GM19351 (cell line): Measurements from ENCODE around the gene SLC6A8.
"Not testable (repeated sequence)": the region's sequence is repeated elsewhere in the genome, so short reads cannot be mapped to it uniquely, and the experiment has no call there.

Experiments used
- ATAC-seq: cut with Tn5 transposase; IDR thresholded peaks from one replicate; pipeline ENCODE4 v1.9.1; 2021; ENCODE audit warnings: mild to moderate bottlenecking, moderate library complexity; ENCODE audit not compliant: unreplicated experiment

SLC6A8 gene

DNA sequence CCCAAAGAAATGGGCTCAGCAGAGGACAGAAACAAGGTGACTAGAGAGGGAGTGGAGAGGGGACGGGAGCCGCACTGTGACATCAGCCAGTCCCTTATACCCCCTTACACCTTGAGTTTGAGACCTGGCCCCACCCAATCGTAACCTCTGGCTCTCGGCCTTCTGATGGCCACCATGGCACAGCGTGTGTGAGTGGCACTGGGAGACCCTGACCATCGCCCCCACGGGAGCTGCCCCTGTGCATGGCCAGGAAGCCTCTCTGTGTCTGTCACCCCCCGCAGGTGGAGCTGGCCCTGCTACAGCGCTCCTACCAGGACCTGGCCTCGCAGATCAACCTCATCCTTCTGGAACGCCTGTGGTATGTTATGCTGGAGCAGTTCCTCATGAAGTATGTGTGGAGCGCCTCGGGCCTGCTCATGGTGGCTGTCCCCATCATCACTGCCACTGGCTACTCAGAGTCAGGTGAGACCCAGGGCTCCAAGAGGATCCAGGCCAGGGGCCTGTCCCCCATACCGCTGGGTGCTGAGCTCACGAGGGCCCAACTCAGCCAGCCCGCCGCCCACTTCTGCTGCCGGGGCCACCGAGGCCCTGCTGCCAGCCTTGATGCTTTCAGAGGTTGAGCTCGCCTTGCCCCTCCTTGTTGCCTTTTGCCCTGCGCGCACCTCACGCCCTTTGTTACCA is 41.4 kb downstream of the SLC6A8 start:
- ATAC-seq = no peak

DNA sequence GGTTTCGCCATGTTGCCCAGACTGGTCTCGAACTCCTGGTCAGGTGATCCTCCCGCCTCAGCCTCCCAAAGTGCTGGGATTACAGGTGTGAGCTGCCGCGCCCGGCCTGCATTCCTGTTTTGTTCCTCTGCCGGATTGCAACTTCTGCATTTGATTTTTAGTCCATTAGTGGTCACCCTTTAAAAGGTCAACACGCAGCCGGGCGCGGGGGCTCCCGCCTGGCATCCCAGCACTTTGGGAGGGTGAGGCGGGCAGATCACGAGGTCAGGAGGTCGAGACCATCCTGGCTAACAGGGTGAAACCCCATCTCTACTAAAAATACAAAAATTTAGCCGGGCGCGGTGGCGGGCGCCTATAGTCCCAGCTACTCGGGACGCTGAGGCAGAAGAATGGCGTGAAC is 42.4 kb downstream of the SLC6A8 start:
- not testable (repeated sequence) for ATAC-seq

DNA sequence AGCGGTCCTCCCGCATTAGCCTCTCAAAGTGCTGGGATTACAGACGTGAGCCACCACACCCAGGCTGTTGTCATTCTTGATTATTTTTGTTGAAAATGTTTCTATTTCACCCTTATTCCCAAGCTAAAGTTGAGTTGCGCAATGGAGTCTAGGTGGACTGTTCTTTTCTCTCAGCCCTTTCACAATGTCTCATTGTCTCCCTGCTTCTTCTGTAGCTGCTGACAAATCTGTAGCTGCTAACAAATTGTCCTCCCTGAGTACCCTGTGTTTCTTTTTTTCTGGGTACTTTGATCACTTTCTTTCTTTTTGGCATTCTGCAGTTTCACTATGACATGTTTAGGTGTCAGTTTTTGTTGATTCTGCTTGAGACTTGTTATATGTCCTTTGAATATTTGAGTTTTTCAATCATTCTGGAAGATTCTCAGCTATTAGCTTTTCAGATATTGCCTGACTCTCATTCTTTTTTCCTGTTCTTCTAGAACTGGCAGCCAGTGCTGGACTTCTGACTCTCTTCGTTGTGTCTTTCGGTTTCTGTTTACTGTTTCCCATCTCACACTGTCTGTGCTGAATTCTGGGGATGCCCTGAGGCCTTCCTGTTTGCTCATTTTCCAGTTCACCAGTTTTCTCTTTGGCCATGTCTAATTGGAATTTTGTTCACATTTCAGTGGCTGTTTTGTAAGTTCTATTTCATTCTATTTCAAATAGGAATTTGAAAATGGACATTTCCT is 43.6 kb downstream of the SLC6A8 start:
- ATAC-seq = no peak

DNA sequence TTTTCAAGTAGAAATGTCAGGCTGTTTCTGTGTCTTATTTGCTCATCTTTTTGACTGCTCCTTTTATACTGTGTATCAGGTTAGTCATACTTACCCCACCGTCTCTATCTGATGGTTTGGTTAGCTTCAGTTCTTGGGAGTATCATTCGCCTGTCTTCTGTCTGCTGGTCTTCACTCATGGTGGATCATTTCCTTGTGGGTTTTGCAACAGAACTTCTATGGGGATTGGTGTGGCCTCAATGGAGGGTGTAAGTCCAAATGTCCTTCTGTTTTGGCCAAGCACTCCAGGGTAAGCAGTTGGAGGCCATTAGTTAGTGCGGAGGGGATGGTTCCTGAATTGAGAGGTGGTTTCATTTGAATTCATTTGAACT is 44.1 kb downstream of the SLC6A8 start:
- no peak for ATAC-seq

DNA sequence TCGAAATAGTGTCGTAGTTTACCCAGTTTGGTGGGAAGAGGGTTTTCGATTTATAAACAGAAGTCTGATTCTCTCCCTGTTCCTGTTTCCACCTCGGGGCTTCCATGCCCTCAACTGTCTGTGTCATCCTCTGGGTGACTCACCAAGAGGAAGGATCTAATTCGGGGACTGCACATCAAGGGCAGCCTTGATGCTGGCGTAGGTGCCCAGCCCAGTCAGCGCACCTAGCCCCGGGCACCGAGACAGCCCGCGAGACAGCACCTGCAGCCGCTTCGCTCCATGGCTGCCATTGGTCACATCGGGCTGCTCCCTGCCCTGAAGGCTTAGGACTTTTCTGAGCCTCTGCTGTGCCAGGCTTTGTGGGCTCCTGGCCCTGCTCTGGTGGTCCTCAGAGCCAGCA is 44.7 kb downstream of the SLC6A8 start:
- no peak for ATAC-seq

DNA sequence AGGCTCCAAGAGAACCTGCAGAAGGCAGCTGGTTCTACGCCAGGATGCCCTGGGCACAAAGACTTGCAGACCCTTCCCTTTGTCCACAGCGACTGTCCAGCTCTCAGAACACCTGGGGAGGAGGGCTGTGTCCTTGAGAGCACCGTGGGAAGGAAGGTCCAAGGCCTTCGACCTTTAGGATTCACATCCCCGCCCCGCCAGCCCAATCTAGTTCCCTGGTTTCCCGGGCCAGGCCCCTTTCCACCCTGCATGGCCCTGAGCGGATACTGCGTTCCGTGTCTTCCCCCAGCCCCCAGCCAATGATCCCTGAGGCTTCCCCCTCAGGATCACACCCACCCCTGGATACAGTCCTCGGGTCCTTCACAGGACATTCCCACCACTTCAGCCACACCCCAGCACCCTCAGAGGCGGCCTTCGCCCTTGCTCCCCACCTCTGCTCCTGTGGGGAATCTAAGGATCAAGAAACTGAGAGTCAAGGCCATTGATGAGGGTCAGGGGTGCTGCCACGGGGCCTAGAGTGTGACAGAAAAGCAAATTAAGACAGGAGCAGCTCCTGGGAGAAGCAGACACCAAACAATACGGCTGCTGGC is 46.0 kb downstream of the SLC6A8 start:
- ATAC-seq = no peak

DNA sequence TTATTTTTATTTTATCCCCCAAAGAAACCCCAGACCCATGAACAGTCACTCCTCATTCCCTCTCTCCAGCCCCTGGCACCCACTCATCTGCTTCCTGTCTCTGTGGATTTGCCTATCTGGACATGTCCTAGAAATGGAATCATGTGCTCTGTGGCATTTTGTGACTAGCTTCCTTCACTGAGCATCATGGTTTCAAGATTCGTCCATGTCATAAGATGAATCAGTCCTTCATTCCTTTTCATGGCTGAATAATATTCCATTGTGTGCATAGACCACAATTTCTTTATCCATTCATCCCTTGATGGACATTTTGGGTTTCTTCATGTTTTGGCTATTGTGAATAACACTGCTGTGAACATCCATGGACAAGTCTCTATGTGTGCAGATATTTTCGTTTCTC is 47.1 kb downstream of the SLC6A8 start:
- ATAC-seq = no peak

DNA sequence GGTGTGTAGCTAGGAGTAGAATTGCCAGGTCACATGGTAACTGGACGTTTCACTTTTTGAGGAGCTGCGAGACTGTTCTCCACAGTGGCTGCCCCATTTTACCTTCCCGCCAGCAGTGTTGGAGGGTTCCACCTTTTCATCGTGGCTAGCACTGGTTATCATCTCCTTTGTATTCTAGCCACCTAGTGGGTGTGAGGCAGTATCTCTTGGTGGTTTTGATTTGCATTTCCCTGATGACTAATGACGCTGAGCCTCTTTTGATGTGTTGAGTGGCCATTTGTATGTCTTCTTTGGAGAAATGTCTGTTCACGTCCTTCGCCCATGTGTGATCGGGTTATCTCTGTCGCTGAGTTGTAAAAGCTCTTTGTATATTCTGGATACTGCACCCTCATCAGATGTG is 47.5 kb downstream of the SLC6A8 start:
- ATAC-seq = peak; percentile 75

DNA sequence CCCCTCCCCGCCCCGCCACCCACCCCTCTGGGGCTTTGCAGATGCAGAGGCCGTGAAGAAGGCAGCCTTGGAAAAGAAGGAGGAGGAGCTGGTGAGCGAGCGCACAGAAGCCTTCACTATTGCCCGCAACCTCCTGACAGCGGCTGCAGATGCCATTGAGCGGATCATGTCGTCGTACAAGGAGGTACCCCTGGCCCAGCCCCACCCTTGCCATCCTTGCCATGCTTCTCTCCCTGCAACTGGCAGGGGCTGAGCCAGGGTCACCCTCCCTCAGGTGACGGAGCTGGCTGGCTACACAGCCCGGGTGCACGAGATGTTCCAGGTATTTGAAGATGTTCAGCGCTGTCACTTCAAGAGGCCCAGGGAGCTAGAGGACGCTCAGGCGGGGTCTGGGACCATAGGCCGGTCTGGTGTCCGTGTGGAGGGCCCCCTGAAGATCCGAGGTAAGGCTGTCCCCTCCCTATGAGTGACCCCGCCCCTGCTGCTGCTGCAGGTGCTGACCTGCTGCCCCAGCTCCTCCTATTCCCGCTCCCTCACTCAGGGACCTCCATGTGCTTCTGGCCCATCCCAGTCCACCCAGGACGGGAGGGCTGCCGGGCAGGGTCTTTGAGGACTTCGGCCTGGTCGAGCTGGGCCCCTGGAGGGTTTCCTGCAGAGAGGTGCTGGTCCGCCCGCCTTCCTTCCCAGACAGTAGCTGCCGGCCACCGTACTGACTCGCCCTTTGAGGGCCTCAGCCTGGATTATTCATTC is 48.5 kb downstream of the SLC6A8 start:
- ATAC-seq = no peak

DNA sequence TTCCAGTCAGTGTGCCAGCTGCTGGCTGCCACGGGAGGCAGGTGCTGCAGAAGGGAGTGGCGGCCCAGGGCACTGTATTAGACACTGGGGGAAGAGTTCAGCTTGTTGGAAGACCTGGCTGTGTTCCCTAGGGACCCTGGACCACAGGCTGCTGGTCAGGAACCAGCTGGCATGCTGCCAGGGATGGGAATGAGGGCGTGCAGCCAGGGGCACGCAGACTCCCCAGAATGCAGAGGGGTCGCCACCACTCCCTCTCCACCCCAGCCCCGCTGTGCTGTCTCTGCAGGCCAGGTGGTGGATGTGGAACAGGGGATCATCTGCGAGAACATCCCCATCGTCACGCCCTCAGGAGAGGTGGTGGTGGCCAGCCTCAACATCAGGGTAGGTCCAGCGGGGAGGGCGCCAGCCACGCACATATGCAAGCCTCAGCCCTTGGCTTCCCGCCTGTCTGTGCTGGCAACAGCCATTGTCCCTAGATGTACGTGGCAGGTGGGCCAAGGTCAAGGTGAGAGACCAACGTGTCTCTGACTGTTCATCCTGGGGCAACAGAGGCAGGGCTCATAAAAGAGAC is 49.2 kb downstream of the SLC6A8 start:
- no peak for ATAC-seq

DNA sequence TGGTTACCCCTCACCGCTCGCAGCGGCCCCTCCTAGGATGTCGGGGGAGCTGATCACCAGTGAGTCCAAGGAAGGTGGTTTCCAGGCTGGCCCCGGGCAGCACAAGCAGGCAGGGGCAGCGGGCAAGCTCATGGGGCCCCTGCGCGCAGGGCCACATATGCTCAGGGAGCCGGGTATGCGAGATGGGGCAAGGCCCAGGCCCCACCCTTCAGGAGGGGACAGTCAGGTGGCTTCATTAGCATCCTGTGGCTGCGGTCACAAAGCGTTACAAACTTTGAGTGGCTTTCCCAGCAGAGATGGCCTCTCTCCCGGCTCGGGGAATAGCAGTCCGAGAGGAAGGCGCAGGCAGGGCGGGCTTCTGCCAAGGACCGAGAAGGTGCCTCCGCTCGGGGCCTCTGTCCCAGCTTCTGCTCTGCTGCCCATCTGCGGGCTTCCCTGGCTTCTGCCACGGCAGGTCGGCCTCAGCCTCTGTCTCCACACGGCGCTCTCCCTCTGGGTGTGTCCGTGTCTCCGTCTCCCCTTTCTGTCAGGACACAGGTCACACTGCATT is 50.4 kb downstream of the SLC6A8 start:
- ATAC-seq = no peak

DNA sequence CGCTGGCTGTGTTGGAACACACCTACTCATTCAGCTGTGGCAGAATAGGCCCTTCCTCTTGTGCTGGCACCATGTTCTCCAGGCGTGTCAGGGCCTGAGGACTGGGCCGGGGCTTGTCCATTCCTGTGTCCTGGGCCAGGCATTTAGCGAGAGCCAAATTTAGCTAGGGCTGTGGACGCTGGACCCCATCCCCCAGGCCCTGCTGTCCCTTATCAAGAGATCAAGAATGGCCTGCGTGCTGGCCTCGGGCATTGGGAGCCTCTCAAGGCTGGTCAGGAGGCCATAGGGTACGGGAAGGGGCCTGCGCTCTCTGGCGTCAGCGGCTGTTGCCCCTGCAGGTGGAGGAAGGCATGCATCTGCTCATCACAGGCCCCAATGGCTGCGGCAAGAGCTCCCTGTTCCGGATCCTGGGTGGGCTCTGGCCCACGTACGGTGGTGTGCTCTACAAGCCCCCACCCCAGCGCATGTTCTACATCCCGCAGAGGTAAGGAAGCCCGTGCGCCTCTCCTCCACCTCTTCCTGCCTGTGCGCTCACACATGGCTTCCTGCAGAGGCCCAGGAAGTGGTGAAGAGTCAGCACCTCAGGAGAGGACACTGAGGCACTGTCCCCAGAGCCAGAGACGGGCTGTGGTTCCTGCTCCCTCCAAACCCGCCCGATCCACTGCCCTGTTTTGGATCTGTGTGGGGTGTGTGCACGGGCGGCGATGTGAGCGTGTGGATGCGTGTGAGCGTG is 52.2 kb downstream of the SLC6A8 start:
- ATAC-seq = no peak

DNA sequence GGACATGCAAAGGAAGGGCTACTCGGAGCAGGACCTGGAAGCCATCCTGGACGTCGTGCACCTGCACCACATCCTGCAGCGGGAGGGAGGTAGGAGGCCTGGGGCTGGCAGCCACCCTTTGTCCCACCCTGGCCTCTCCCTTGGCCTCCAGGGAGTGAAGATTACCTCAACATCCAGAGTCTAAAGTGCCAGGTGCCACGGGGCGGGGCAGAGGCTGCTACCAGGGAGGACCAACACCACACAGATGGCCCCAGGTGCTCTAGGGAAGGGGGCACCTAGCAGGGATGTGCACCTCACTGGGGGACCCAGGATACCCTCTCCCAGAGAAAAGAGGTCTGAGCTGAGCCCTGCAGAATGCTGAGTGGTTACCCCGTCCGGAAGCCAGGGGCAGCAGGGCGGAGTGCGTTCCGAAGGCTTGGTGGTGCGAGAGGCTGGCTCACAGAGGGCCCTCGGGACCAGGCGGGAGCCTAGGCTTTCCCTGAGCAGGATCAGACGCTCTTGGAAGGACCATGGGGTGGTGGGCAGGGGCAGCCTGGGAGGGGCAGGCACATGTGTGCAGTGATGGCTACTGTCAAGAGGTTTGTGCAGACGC is 53.0 kb downstream of the SLC6A8 start:
- ATAC-seq = no peak

DNA sequence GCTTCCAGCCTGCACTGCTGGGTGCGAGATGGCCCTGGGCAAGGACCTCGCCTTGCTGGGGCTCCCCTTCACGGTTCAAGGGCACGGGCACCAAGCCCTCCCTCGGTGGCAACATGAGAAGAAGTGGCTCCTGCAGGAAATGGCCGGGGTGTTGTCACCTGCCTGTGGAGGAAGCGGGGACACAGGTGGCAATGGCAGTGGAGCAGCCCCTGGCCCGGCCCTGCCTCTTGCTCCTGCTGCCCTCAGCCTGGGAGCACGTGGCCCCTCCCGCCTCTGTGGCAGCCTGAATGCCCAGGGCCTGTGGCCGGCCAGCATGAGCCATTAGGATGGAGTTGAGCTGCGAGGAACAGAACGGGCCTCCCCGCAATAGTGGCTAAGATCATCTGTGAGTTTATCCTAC is 53.7 kb downstream of the SLC6A8 start:
- ATAC-seq = no peak

DNA sequence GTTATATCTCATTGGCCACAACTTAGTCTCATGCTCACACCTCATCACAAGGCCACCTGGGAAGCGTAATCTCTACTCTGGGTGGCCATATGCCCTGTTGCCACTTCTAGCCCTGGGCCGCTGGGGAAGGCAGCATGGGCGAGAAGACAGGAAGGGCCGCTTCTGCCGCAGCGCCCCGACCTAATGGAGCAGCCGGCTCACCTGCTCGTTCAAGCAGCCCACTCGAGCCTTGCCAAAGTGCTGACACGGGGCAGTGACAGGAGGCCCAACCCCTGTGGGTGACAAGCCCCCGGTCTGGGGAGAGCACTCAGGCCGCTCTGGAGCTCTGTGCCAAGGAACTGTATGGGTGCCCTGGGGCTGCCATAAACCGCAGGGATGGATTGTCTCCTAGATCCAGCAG is 54.4 kb downstream of the SLC6A8 start:
- not testable (repeated sequence) for ATAC-seq

DNA sequence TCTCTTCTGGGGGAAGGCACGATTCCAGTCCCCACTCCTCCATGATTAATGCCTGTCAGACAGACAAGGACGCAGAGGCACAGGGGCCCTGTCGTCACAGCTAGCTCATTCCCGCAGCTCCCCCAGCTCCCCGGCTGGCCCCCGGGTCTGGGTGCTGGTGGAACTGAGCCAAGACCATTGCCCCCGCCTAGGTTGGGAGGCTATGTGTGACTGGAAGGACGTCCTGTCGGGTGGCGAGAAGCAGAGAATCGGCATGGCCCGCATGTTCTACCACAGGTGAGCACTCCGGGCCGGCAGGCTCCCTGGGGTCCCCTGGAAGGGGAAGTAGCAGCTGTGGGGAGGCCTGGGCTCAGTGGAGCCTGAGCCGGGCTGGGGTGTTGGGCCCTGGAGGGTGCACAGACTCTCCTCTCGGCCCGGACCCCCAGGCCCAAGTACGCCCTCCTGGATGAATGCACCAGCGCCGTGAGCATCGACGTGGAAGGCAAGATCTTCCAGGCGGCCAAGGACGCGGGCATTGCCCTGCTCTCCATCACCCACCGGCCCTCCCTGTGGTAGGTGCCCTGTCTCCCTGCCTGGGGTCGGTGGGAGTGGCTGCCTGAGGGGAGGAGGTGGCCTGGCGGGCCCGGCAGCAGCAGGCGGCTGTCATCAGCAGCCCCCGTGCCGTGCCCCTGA is 55.2 kb downstream of the SLC6A8 start:
- ATAC-seq = not testable (repeated sequence)

DNA sequence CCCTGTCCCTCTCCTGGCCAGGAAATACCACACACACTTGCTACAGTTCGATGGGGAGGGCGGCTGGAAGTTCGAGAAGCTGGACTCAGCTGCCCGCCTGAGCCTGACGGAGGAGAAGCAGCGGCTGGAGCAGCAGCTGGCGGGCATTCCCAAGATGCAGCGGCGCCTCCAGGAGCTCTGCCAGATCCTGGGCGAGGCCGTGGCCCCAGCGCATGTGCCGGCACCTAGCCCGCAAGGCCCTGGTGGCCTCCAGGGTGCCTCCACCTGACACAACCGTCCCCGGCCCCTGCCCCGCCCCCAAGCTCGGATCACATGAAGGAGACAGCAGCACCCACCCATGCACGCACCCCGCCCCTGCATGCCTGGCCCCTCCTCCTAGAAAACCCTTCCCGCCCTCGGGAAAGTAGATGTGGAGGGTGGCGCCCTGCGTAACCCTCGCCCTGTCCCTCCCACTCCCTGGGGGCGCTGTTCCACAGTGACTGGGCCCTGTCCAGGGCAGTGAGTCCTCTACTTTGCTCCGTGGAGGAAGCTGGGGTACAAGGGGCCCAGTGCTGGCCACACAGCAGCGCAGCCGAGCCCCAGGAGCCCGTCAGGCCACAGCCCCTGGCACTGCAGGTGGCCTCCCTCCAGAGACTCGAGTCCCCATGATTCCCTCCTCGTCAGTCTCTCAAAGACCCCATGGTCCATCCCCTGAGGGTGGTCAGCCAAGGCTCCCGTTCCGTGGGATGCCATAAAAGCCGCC is 55.9 kb downstream of the SLC6A8 start:
- not testable (repeated sequence) for ATAC-seq

DNA sequence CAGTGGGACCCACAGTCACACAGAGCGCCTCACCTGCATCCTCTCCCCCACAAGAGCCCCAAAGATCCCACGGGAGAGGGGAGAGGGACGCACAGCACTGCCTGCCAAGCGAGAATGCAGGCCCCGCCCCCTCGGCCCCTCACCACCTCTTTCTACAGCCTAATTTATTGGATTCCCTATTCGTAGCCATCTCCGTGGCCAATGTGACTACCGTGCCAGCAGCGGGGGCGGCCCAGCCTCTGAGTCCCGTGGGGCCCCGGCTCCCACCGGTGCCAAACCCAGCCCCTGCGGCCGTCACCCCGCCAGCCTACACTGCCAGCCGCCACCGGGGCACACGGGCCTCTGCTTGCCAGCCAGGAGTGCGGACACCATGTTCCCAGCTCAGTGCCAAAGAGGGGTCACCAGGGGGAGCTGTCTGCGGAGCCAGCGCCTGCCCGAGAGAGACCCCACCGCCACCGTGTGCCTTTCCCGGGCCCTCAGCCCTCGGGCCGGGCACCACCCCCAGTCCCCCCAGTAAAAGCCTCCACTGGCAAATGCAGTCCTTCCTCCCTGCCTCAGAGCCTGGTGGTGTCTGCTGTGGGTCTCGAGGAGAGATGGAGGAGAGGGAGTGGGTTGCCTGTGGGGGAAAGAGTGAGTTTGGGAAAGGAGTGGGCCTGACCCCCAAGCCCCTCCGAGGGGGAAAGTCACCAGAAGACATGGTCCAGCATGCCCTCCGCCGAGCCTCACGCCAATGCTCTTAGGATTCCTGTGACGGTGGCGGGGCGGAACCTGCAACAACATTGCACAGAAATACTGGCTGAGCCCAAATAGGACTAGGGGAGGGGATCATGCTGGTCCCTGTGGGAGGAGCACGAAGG is 56.7 kb downstream of the SLC6A8 start:
- ATAC-seq = no peak
